NT2/D1 (cell line): Measurements from ENCODE around the gene BEST2.

Source experiments
- DNase-seq: peaks from one replicate; pipeline ENCODE4 v3.0.0-alpha.2; 2011; ENCODE audit warnings: low read depth, low spot score
- H3K27me3 ChIP-seq: 2 replicates; pipeline ENCODE4 v1.6.0; 2011; ENCODE audit warnings: mild to moderate bottlenecking; ENCODE audit not compliant: insufficient read length, insufficient read depth
- H3K36me3 ChIP-seq: 2 replicates; pipeline ENCODE4 v1.6.1; 2011; ENCODE audit warnings: mild to moderate bottlenecking, low read length, mixed read lengths; ENCODE audit not compliant: insufficient read depth, insufficient read length
- H3K4me1 ChIP-seq: 2 replicates; pipeline ENCODE4 v1.5.1; 2011; ENCODE audit not compliant: insufficient read depth, insufficient read length
- H3K4me3 ChIP-seq: 2 replicates; pipeline ENCODE4 v1.5.1; 2011; ENCODE audit warnings: low read depth; ENCODE audit not compliant: insufficient read length
- H3K9ac ChIP-seq: 2 replicates; pipeline ENCODE4 v1.6.0; 2011; ENCODE audit warnings: low read depth; ENCODE audit not compliant: insufficient read length
- H3K9me3 ChIP-seq: 2 replicates; pipeline ENCODE4 v1.5.1; 2011; ENCODE audit warnings: mild to moderate bottlenecking, low read length; ENCODE audit not compliant: insufficient read depth
- SUZ12 ChIP-seq: IDR thresholded peaks from 2 replicates; pipeline ENCODE4 v1.6.1; 2011; ENCODE audit not compliant: insufficient read length, insufficient read depth; ENCODE audit errors: extremely low read depth
- YY1 ChIP-seq: IDR thresholded peaks from 2 replicates; pipeline ENCODE4 v1.6.1; 2011; ENCODE audit not compliant: insufficient read length, insufficient read depth
- ZNF274 ChIP-seq: IDR thresholded peaks from 2 replicates; pipeline ENCODE4 v1.6.1; 2011; ENCODE audit warnings: mild to moderate bottlenecking, low read depth, low read length

BEST2 gene

GRCh38 chr19:12715102-12715501 lies 36.5 kb upstream of the BEST2 start:
- Histone ChIP-seq H3K27me3 (no peaks in the 10 kb centered on the region), H3K9ac (no peak overlapping the region), H3K4me3 (no peak overlapping the region), H3K9me3 (no peaks in the 10 kb centered on the region), H3K36me3 (peaks cover 92% of the 10 kb centered on the region), H3K4me1 (peaks cover 9% of the 10 kb centered on the region)
- DNase-seq: no peak
- TF ChIP-seq YY1: no peak
- no peak for TF ChIP-seq SUZ12

DNA sequence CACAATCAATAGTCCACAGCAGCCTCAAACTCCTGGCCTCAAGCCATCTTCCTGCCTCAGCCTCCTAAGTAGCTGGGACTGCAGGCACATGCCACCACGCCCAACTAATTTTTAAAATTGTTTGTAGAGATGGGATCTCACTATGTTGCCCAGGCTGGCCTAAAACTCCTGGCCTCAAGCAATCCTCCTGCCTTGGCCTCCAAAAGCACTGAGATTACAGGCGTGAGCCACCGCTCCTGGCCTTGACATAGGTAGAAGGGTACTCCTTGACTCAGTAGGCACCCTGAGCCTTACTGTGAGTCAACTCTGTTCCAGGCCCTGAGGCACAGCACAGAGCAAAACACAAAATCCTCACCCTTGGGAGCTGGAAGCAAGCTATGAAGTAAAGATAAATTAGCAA lies 35.7 kb upstream of the BEST2 start:
- H3K9ac ChIP-seq: no peak overlapping the region
- H3K4me1 ChIP-seq: peaks cover 9% of the 10 kb centered on the region
- no peaks in the 10 kb centered on the region for H3K9me3 ChIP-seq
- no peak overlapping the region for H3K4me3 ChIP-seq
- DNase-seq: no peak
- H3K27me3 ChIP-seq: no peaks in the 10 kb centered on the region
- peaks cover 92% of the 10 kb centered on the region for H3K36me3 ChIP-seq
- TF ChIP-seq SUZ12 (no peak), YY1 (no peak), ZNF274 (no peak)

DNA sequence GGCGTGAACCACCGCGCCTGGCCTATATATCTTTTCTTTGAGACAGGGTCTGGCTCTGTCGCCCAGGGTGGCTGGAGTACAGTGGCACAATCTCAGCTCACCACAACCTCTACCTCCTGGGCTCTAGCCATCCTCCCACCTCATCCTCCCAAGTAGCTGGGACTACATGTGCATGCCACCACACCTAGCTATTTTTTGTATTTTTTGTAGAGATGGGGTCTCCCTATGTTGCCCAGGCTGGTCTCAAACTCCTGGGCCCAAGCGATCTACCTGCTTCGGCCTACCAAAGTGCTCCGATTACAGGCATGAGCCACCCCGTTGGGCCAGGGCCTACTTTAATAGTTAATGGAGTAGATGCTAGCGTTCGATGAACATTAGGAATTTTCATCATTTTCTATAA lies 31.3 kb upstream of the BEST2 start:
- Histone ChIP-seq H3K36me3 (peaks cover 59% of the 10 kb centered on the region), H3K9ac (peak overlapping the region; percentile 1), H3K27me3 (no peaks in the 10 kb centered on the region), H3K4me1 (peaks cover 7% of the 10 kb centered on the region), H3K9me3 (no peaks in the 10 kb centered on the region), H3K4me3 (no peak overlapping the region)
- DNase-seq: no peak
- TF ChIP-seq ZNF274: no peak
- no peak for TF ChIP-seq SUZ12
- TF ChIP-seq YY1: no peak

DNA sequence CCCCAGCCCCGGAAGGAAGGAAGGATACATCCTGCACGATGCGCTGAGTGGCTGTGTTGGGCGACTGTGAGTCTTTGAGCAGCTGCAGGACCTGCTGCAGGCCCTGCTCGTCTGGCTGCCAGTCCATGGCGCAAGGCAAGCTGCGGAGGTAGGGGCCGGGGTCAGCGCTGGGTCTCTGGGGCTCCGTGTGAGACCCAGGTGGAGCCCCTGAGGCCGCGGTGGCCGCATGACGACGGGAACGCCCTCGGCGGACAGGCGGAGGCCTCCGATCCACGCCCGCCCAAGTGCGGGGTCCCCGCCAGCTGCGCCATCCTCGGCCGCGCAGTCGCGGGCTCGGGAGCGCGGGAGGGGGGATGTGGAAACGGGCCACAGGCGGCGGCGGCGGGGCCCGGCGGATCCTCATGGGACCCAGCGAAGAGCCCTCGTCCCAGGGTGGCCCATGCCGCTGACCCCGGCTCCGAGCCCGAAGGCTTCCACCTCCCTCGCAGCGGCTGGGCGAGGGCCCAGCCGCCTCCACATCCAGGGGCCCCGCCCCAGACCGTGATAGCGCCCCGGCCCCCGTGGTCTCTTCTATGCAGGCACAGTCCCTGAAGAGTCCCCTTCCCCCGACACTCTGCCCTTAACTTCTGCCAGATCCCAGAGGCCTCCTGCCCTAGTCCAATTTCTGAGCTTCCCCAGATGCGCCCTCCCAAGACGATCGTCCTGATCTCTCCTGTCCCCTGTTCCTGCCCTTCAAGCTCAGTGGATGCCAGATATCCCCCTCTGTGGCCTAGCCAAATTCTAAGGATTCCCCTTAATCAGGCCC lies 30.5 kb upstream of the BEST2 start:
- DNase-seq: no peak
- Histone ChIP-seq H3K4me3 (peak overlapping the region; percentile 80), H3K4me1 (peaks cover 7% of the 10 kb centered on the region), H3K9ac (peak overlapping the region; percentile 94), H3K9me3 (no peaks in the 10 kb centered on the region), H3K36me3 (peaks cover 51% of the 10 kb centered on the region), H3K27me3 (no peaks in the 10 kb centered on the region)
- TF ChIP-seq YY1 (no peak), ZNF274 (no peak), SUZ12 (no peak)

DNA sequence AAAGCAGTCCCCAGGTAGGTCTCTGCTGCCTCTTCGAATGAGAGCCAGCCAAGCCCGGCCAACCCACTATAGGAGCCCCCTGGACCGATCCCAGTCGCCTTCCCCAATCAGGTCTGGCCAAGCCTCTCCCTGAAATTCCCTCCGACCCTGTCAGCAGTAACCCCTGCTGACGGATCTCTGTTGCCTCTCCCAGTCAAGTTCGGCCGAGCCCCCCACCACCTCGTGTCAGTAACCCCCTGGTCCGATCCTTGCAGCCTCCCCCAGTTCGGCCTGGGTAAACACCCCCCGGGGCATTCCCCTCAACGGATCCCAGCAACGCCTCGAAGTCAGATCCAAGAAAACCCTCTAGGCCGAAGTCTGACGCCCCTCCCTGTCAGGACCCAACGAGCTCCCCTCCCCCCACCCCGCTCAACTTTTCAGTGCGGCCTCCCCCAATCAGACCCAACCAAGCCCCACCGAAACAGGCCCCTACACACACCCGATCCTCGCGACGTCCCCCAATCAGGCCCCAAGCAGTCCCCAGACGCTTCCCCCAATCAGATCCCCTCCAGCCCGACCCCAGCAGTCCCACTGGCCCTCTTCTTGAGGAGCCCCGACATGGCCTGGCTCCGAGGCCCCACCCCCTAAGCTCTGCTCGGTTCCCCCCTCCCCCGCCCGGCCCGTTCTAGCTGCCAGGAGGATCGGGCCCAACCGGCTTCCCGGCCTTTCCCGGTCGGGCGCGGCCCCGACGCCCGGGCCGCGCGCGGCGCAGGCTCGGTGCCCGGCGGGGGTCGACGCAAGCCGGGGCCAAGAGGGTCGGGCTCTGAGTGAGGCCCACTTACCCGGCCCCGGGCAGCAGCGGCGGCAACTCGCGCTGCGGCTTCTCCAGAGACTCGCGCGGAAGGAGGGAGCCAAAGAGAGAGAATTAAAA lies 29.7 kb upstream of the BEST2 start:
- peak overlapping the region; percentile 94 for H3K9ac ChIP-seq
- H3K9me3 ChIP-seq: no peaks in the 10 kb centered on the region
- TF ChIP-seq SUZ12 (no peak), YY1 (no peak), ZNF274 (no peak)
- DNase-seq: no peak
- H3K27me3 ChIP-seq: no peaks in the 10 kb centered on the region
- peaks cover 7% of the 10 kb centered on the region for H3K4me1 ChIP-seq
- peaks cover 45% of the 10 kb centered on the region for H3K36me3 ChIP-seq
- peak overlapping the region; percentile 80 for H3K4me3 ChIP-seq

- TF ChIP-seq SUZ12 (no peak), YY1 (no peak), ZNF274 (no peak)
- H3K9me3 ChIP-seq: no peaks in the 10 kb centered on the region
- peak; percentile 98 for DNase-seq
- peak overlapping the region; percentile 80 for H3K4me3 ChIP-seq
- no peaks in the 10 kb centered on the region for H3K27me3 ChIP-seq
- H3K4me1 ChIP-seq: peaks cover 7% of the 10 kb centered on the region
- peak overlapping the region; percentile 94 for H3K9ac ChIP-seq
- H3K36me3 ChIP-seq: peaks cover 39% of the 10 kb centered on the region
These were observed 28.8 kb upstream of the BEST2 start for GRCh38 chr19:12722566-12723380.

DNA sequence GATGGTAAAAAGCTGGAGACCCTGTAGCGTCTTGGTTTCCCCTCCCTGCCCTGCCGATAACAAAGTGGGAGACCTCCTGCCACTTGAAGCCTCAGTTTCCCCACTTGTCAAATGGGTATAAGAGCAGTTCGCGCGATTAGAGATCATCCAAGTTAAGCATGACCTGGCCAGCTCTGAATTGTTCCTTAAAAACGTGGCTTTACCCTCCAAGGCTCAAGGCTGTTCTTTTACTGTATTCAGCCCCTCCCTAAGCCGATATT lies 28.3 kb upstream of the BEST2 start:
- peak overlapping the region; percentile 90 for H3K9ac ChIP-seq
- H3K36me3 ChIP-seq: peaks cover 38% of the 10 kb centered on the region
- H3K4me1 ChIP-seq: peaks cover 7% of the 10 kb centered on the region
- TF ChIP-seq ZNF274 (no peak), SUZ12 (no peak), YY1 (no peak)
- H3K27me3 ChIP-seq: no peaks in the 10 kb centered on the region
- DNase-seq: no peak
- peak overlapping the region; percentile 80 for H3K4me3 ChIP-seq
- H3K9me3 ChIP-seq: no peaks in the 10 kb centered on the region
